K562 (cell line): ENCODE results near the gene RORC. TPM values are rescaled to one million over a fixed set of nuclear protein-coding genes. Genes with fewer than 3 reads are reported as not detected.

Experiments
- BCLAF1 ChIP-seq, 2 experiments: fragments of 450-650 bp in 1 of 2; IDR thresholded peaks; 2 replicates each; pipeline ENCODE4 v1.6.1; 2011 to 2017; ENCODE audit warnings: low read depth in 2 of 2, antibody characterized with exemption in 1 of 2, borderline replicate concordance in 1 of 2, low read length in 1 of 2, mild to moderate bottlenecking in 1 of 2, mixed read lengths in 1 of 2; ENCODE audit not compliant: control insufficient read depth in 1 of 2
- CSDE1 ChIP-seq, 2 experiments: fragments of 450-650 bp; IDR thresholded peaks; 2 replicates each; pipeline ENCODE4 v1.6.1; 2016; ENCODE audit warnings: mild to moderate bottlenecking in 1 of 2
- RBBP5 ChIP-seq: fragments of 200-600 bp; sonication (generic); IDR thresholded peaks from 2 replicates; pipeline ENCODE4 v1.6.1; 2012; ENCODE audit warnings: borderline replicate concordance, mild to moderate bottlenecking, low read length, control low read depth, inconsistent platforms; ENCODE audit not compliant: insufficient read depth, poor library complexity, severe bottlenecking
- RNF219 ChIP-seq: fragments of 250-450 bp; sonication (Bioruptor Pico); IDR thresholded peaks from 2 replicates; pipeline ENCODE4 v1.5.0; 2022; ENCODE audit warnings: mild to moderate bottlenecking
- TAF7 ChIP-seq: fragments of 450-650 bp; IDR thresholded peaks from 2 replicates; pipeline ENCODE4 v1.6.1; 2016; ENCODE audit warnings: missing genetic modification characterization, missing compliant biosample characterization
- YBX1 ChIP-seq: fragments of 450-650 bp; IDR thresholded peaks from 2 replicates; pipeline ENCODE4 v1.7.1; 2016; ENCODE audit warnings: mild to moderate bottlenecking
- ZC3H4 ChIP-seq: sonication (generic); formaldehyde crosslinking; IDR thresholded peaks from 2 replicates; pipeline ENCODE4 v1.9.0; 2021; ENCODE audit warnings: missing genetic modification reagents, borderline replicate concordance
- polyA plus RNA-seq, 8 experiments: library from polyadenylated mRNA; depleted of rRNA in 4 of 8; stranded (reverse) in 5 of 8; unstranded in 3 of 8; fragments of >200 nt; fragmentation: Nextera tagmentation in 2 of 8; fragmentation: Illumina TruSeq in 1 of 8; extraction: Ambion mirVana in 2 of 8; extraction: Trizol in 1 of 8; gene quantifications; 2 replicates each; pipeline versions ENCODE4 v1.2.1 to v1.2.3, GENCODE V29; 2011 to 2014; ENCODE audit warnings: inconsistent platforms in 1 of 8, missing spikeins in 1 of 8
- total RNA-seq, 7 experiments: library from RNA; depleted of rRNA in 6 of 7; stranded (reverse); fragments of >200 nt in 6 of 7; fragmentation: Illumina TruSeq in 2 of 7; extraction: Trizol in 2 of 7; gene quantifications; 2 replicates each; pipeline versions ENCODE4 v1.2.1 to v1.2.3, GENCODE V29; 2011 to 2021; ENCODE audit warnings: low replicate concordance in 1 of 7

RORC gene
- total and polyA plus RNA-seq, 9 of the 15 experiments (the other 6 are each of a cell fraction or from before 2014, with no cell fraction given): not detected

GRCh38 chr1:151840421-151840820 is 8.8 kb upstream of the RORC start (continued):
- TF ChIP-seq BCLAF1 (IDR thresholded peaks at IDR 0.05; ENCODE audit: borderline replicate concordance in 1 of 2, control insufficient read depth in 1 of 2, low read depth in 2 of 2, low read length in 1 of 2) (no peak), TAF7 (tag) (no peak), RBBP5 (no peak), YBX1 (no peak), CSDE1 (IDR thresholded peaks at IDR 0.05) (no peak), ZC3H4 (no peak), RNF219 (CRISPR knock-in tag) (no peak)
- TF ChIP-seq, all 486 proteins: peak for 0
